RPMI7951 (cell line): ENCODE data around the gene CPNE1. TPM values are rescaled to one million over a fixed set of nuclear protein-coding genes. Genes with fewer than 3 reads are reported as not detected.
"Not testable (repeated sequence)": the region's sequence is repeated elsewhere in the genome, so short reads cannot be mapped to it uniquely, and the experiment has no call there.

Experiments used
- DNase-seq: peaks from one replicate; pipeline ENCODE4 v3.0.0-alpha.2; 2012; ENCODE audit warnings: low read depth
- total RNA-seq: library from RNA; depleted of rRNA; stranded (reverse); fragments of >200 nt; shearing (Covaris generic); gene quantifications from 2 replicates; pipeline ENCODE4 v1.2.3, GENCODE V29; 2014

CPNE1 gene
- total RNA-seq, 1 experiment from 2014 or later, result 408 TPM

- DNase-seq, result peak; percentile 29
Observed at GRCh38 chr20:35698298-35699126, 33.8 kb upstream of the CPNE1 start.

- DNase-seq, result no peak
Observed at GRCh38 chr20:35697696-35698297, 33.1 kb upstream of the CPNE1 start.

GRCh38 chr20:35695978-35696377, 31.3 kb upstream of the CPNE1 start:
- DNase-seq, result no peak

- no peak for DNase-seq
Observed at GRCh38 chr20:35695245-35695749, 30.6 kb upstream of the CPNE1 start.

- no peak for DNase-seq
Observed at GRCh38 chr20:35690265-35690664, 25.6 kb upstream of the CPNE1 start.

- peak; percentile 40 for DNase-seq
Observed at GRCh38 chr20:35686872-35687271, 22.2 kb upstream of the CPNE1 start.

GRCh38 chr20:35685368-35685767, 20.7 kb upstream of the CPNE1 start:
- not testable (repeated sequence) for DNase-seq

GRCh38 chr20:35681960-35682359, 17.3 kb upstream of the CPNE1 start:
- no peak for DNase-seq

- DNase-seq, result no peak
Observed at GRCh38 chr20:35680452-35681183, 15.9 kb upstream of the CPNE1 start.

GRCh38 chr20:35674921-35675320, 10.2 kb upstream of the CPNE1 start:
- no peak for DNase-seq

GRCh38 chr20:35673884-35674283, 9.2 kb upstream of the CPNE1 start:
- DNase-seq, result no peak

- DNase-seq, result no peak
Observed at GRCh38 chr20:35669681-35670080, 5.0 kb upstream of the CPNE1 start.

- DNase-seq, result no peak
Observed at GRCh38 chr20:35669221-35669620, 4.5 kb upstream of the CPNE1 start.

- DNase-seq, result no peak
Observed at GRCh38 chr20:35665949-35666288, 1.2 kb upstream of the CPNE1 start.

- peak; percentile 21 for DNase-seq
Observed at GRCh38 chr20:35663516-35664465, 909 bp downstream of the CPNE1 start.

GRCh38 chr20:35662551-35662950, 2.1 kb downstream of the CPNE1 start:
- DNase-seq, result no peak

- no peak for DNase-seq
Observed at GRCh38 chr20:35661908-35662307, 2.8 kb downstream of the CPNE1 start.

GRCh38 chr20:35661053-35661452, 3.6 kb downstream of the CPNE1 start:
- peak; percentile 25 for DNase-seq

GRCh38 chr20:35660122-35660937, 4.4 kb downstream of the CPNE1 start:
- DNase-seq, result no peak

- DNase-seq, result no peak
Observed at GRCh38 chr20:35657271-35657670, 7.4 kb downstream of the CPNE1 start.

- no peak for DNase-seq
Observed at GRCh38 chr20:35654415-35654814, 10.3 kb downstream of the CPNE1 start.
